ENCODE results near the gene CELF1. TPM values are rescaled to one million over a fixed set of nuclear protein-coding genes. Genes with fewer than 3 reads are reported as not detected.

CELF1 gene
- total RNA-seq, 1 experiment from 2014 or later = 157 TPM

DNA sequence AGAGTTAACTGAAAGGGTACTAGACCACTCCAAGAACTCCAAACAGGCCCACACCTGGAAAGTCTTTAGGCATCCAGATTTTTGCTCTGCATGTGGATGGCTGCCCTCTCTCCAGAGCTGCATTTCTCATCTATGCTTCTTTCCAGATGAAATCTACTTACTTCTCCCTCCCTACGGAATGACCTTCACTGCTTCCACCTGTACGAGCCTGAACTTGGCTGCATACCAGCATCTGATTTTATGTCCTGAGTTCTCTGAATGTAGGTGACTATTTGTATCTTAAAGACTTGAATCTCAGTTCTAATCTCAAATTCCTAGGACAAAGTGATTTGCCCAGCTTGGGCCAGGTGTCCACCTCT is 13.3 kb downstream of the CELF1 start:
- no TSS peak for BruUV-seq (replicated peaks)
- H3K4me3 Mint-ChIP-seq (ENCODE audit: low read depth, unreplicated experiment) = peak overlapping the region; percentile 34
- H3K36me3 Mint-ChIP-seq (ENCODE audit: insufficient read depth, unreplicated experiment) = peaks cover 13% of the 10 kb centered on the region
- no peaks in the 10 kb centered on the region for H3K9me3 Mint-ChIP-seq (ENCODE audit: low read depth, unreplicated experiment)
- H3K27me3 Mint-ChIP-seq (ENCODE audit: unreplicated experiment) = no peaks in the 10 kb centered on the region
- intact Hi-C loops (cut with micrococcal nuclease; ENCODE audit: unreplicated experiment) = no loop called here
- TF ChIP-seq, protein P1, sequence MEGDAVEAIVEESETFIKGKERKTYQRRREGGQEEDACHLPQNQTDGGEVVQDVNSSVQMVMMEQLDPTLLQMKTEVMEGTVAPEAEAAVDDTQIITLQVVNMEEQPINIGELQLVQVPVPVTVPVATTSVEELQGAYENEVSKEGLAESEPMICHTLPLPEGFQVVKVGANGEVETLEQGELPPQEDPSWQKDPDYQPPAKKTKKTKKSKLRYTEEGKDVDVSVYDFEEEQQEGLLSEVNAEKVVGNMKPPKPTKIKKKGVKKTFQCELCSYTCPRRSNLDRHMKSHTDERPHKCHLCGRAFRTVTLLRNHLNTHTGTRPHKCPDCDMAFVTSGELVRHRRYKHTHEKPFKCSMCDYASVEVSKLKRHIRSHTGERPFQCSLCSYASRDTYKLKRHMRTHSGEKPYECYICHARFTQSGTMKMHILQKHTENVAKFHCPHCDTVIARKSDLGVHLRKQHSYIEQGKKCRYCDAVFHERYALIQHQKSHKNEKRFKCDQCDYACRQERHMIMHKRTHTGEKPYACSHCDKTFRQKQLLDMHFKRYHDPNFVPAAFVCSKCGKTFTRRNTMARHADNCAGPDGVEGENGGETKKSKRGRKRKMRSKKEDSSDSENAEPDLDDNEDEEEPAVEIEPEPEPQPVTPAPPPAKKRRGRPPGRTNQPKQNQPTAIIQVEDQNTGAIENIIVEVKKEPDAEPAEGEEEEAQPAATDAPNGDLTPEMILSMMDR (IDR thresholded peaks at IDR 0.05; ENCODE audit: unreplicated experiment) = no peak
- CTCF ChIA-PET = interaction anchor here (0.9 to 1.1 kb wide), 2 partner anchors 26 to 56 kb away, joined by 3 read pairs; partner anchors contain the start of gene PTPMT1
- no peak for DNase-seq
- H3K27ac Mint-ChIP-seq (ENCODE audit: unreplicated experiment) = peak overlapping the region; percentile 21
- H3K4me1 Mint-ChIP-seq (ENCODE audit: low read depth, unreplicated experiment) = peaks cover 30% of the 10 kb centered on the region

DNA sequence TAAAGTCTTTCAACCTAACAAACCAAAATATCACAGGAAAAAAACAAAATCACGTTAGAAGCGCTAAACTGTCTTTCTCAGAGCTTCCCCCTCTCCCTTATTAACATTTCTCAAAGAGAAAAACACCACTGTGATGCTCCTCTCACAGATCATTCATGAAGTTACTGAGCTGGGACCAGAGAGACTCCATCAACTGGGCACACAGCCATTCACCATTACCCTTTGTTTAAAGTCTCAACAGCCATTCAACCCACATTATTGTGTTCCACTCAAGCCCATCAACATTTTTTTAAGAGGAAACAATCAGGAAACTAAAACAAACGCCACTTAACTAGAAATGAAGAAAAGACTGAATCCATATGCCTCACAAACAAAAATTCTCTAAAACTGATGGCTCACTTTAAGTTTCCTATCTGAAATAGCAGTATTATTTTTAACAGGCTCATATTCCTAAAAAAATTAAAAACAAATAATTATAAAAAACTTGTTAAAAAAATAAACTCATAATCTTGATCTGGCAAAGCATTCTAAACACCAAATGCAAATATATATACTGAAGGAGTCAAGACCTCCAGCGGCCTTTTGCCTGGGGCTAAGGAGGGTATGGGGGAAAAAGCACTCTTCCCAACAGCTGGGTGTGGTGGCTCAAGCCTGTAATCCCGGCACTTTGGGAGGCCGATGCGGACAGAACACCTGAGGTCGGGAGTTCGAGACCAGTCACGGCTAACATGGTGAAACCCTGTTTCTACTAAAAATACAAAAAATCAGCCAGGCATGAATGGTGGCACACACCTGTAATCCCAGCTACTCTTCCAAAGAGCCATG is 14.0 kb downstream of the CELF1 start:
- TF ChIP-seq, protein P1 (IDR thresholded peaks at IDR 0.05; ENCODE audit: unreplicated experiment) = no peak
- DNase-seq = no peak
- Mint-ChIP-seq H3K27ac (ENCODE audit: unreplicated experiment) (no peak overlapping the region), H3K4me1 (ENCODE audit: low read depth, unreplicated experiment) (peaks cover 30% of the 10 kb centered on the region), H3K4me3 (ENCODE audit: low read depth, unreplicated experiment) (no peak overlapping the region), H3K27me3 (ENCODE audit: unreplicated experiment) (no peaks in the 10 kb centered on the region), H3K36me3 (ENCODE audit: insufficient read depth, unreplicated experiment) (peaks cover 6% of the 10 kb centered on the region), H3K9me3 (ENCODE audit: low read depth, unreplicated experiment) (no peaks in the 10 kb centered on the region)
- BruUV-seq (replicated peaks) = no TSS peak
- intact Hi-C loops (cut with micrococcal nuclease; ENCODE audit: unreplicated experiment) = no loop called here
- CTCF ChIA-PET = interaction anchor here (1.1 kb wide), 1 partner anchor 26 kb away, joined by 3 read pairs; the partner anchor contains the start of gene PTPMT1

DNA sequence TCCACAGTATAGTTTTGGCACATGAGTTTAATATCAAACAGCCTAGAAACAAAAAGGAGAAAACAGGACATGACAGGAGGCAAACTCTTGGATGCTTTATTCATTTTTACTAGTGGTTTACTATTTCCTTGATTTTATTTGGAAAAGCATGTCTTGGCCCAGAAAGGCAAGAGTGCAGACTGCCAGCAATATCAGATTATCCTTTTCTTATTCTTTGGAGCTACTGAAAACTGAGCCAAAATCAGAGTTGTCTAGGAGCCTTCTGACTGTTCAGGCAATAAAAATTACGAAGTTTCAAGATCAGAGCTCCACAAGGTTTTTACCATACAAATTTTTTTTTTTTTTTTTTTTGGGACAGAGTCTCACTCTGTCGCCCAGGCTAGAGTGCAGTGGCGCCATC is 16.0 kb downstream of the CELF1 start:
- peaks cover 6% of the 10 kb centered on the region for H3K36me3 Mint-ChIP-seq (ENCODE audit: insufficient read depth, unreplicated experiment)
- TF ChIP-seq, protein P1 (IDR thresholded peaks at IDR 0.05; ENCODE audit: unreplicated experiment) = no peak
- BruUV-seq (replicated peaks) = no TSS peak

DNA sequence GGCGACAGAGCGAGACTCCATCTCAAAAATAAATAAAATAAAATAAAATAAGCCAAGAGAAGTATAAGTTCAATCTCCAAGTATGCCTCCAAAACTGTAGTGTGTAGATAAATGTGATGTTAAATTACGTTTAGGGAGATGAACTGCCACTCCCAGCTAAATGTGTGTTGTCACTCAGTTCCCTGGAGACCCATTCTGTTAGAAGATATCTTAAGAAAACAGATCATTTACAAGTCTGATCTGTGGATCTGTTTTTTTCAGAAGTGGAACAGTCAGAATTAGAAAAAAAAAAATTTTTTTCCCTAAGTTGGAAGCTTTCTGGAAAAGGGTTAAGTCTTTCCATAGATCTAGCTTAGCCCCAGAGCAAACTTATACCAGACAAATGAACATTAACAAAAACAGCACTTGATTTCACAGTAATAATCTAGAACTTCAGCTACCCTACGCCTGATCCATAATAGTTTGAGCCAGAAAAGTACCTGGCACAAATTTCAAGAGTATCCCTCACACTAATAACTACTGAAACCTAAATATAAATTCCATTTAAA is 18.2 kb downstream of the CELF1 start:
- H3K9me3 Mint-ChIP-seq (ENCODE audit: low read depth, unreplicated experiment) = no peaks in the 10 kb centered on the region
- peaks cover 6% of the 10 kb centered on the region for H3K36me3 Mint-ChIP-seq (ENCODE audit: insufficient read depth, unreplicated experiment)
- intact Hi-C loops (cut with micrococcal nuclease; ENCODE audit: unreplicated experiment) = no loop called here
- TF ChIP-seq, protein P1 (IDR thresholded peaks at IDR 0.05; ENCODE audit: unreplicated experiment) = no peak
- H3K27ac Mint-ChIP-seq (ENCODE audit: unreplicated experiment) = no peak overlapping the region
- no peaks in the 10 kb centered on the region for H3K27me3 Mint-ChIP-seq (ENCODE audit: unreplicated experiment)
- no peak overlapping the region for H3K4me3 Mint-ChIP-seq (ENCODE audit: low read depth, unreplicated experiment)
- no TSS peak for BruUV-seq (replicated peaks)
- DNase-seq = no peak
- CTCF ChIA-PET = interaction anchor here (0.7 kb wide), 1 partner anchor 20 kb away, joined by 3 read pairs; no protein-coding TSS in a partner anchor
- H3K4me1 Mint-ChIP-seq (ENCODE audit: low read depth, unreplicated experiment) = peaks cover 23% of the 10 kb centered on the region

More for the DNA sequence above, 16.0 kb downstream of the CELF1 start:
- CTCF ChIA-PET = no interaction called here
- intact Hi-C loops (cut with micrococcal nuclease; ENCODE audit: unreplicated experiment) = no loop called here
- no peak for DNase-seq
- H3K4me1 Mint-ChIP-seq (ENCODE audit: low read depth, unreplicated experiment) = peaks cover 30% of the 10 kb centered on the region
- no peaks in the 10 kb centered on the region for H3K27me3 Mint-ChIP-seq (ENCODE audit: unreplicated experiment)
- H3K4me3 Mint-ChIP-seq (ENCODE audit: low read depth, unreplicated experiment) = no peak overlapping the region
- no peaks in the 10 kb centered on the region for H3K9me3 Mint-ChIP-seq (ENCODE audit: low read depth, unreplicated experiment)
- H3K27ac Mint-ChIP-seq (ENCODE audit: unreplicated experiment) = no peak overlapping the region

Measured in Calu3 (cell line).